SU-DHL-6 (cell line): ENCODE data around the gene CNPY4.

Experiments
- CTCF ChIP-seq: fragments of 200-600 bp; sonication (generic); IDR thresholded peaks from one replicate; pipeline ENCODE4 v1.5.1; 2017; ENCODE audit warnings: antibody characterized with exemption, mild to moderate bottlenecking, low read length, moderate library complexity; ENCODE audit not compliant: insufficient read depth, poor library complexity, severe bottlenecking
- EZH2phosphoT487 ChIP-seq: fragments of 200-600 bp; sonication (generic), shearing (Covaris generic); conservative IDR thresholded peaks from 2 replicates; pipeline ENCODE4 v1.6.1; 2018; ENCODE audit warnings: mild to moderate bottlenecking, antibody characterized with exemption, low read length, moderate library complexity, mixed read lengths

DNA sequence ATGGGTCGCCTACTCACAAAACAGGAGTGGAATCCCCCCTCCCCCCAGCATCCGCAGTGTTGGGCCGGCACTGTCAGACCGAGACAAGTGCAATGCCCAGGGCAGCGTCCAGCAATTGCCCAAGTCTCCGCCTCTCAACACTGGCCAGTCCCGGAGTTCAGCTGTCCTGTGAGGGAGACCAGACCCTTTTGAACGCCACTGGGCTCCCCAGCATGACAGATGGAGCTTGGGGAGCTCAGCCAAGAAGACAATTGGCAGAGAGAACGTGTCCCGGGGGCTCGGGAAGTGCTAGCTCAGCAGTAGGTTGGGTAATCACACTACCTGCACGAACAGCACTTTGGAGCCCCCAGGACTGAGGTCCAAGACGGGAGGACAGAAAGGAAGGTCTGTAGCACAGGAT is 25.9 kb upstream of the CNPY4 start:
- no peak for TF ChIP-seq CTCF
- TF ChIP-seq EZH2phosphoT487, result no peak
